ENCODE results near the gene BEND7. TPM values are rescaled to one million over a fixed set of nuclear protein-coding genes. Genes with fewer than 3 reads are reported as not detected.
A peak's percentile ranks its signal among the peaks of the same experiment; 100 is the strongest.
"Not testable (repeated sequence)": the region's sequence is repeated elsewhere in the genome, so short reads cannot be mapped to it uniquely, and the experiment has no call there.

The BEND7 gene
- total and polyA plus RNA-seq, 2 donors (not counting 3 experiments of a cell fraction or from before 2014, with no cell fraction given): 7.3 to 31.7 TPM

GRCh38 chr10:13404305-13404759 lies 124.5 kb downstream of the BEND7 start:
- Histone ChIP-seq H3K79me2 (ENCODE audit: control insufficient read depth, insufficient read depth, low read length) (no peaks in the 10 kb centered on the region), H3K9me3 (replicated peaks; ENCODE audit: control insufficient read depth, insufficient read depth, low read length) (no peaks in the 10 kb centered on the region), H3K9me1 (replicated peaks; ENCODE audit: control insufficient read depth, extremely low read depth, insufficient read depth, low read length) (no peaks in the 10 kb centered on the region), H3K27me3 (ENCODE audit: control insufficient read depth in 2 of 2, insufficient read depth in 2 of 2, low read length in 2 of 2) (peaks cover 2 to 12% of the 10 kb centered on the region in 2 experiments), H3K27ac (ENCODE audit: insufficient read depth, low read depth, low read length) (no peak overlapping the region), H2AFZ (ENCODE audit: low read depth, low read length) (no peak overlapping the region), H3K4me1 (ENCODE audit: control insufficient read depth, extremely low read depth, insufficient read depth, low read length) (no peaks in the 10 kb centered on the region), H3K4me3 (replicated peaks in 1 of 3; ENCODE audit: insufficient read depth in 1 of 3, low read depth in 1 of 3, low read length in 3 of 3) (no peak overlapping the region), H3K9ac (replicated peaks; ENCODE audit: extremely low read depth, insufficient read depth, low read length) (no peak overlapping the region), H4K20me1 (replicated peaks; ENCODE audit: control insufficient read depth, extremely low read depth, insufficient read depth, low read length) (no peaks in the 10 kb centered on the region), H3K4me2 (ENCODE audit: insufficient read depth, low read length) (no peak overlapping the region), H3K36me3 (ENCODE audit: control insufficient read depth in 2 of 2, extremely low read depth in 1 of 2, insufficient read depth in 2 of 2, low read length in 2 of 2) (no peaks in the 10 kb centered on the region)
- DNase-seq (ENCODE audit: low read depth, low spot score) (peak; percentile 74), FAIRE-seq (peak; percentile 73)
- no TSS peak for BruUV-seq (replicated peaks)
- ChIA-PET POLR2A (no interaction called here), CTCF (interaction anchor here (0.9 to 1.7 kb wide), 6 partner anchors 11 to 102 kb away, joined by 3 to 9 read pairs (median 4); no protein-coding TSS in a partner anchor)
- intact Hi-C loops (cut with micrococcal nuclease) (no loop called here), dilution Hi-C loops (cut with MboI; ENCODE audit: extremely low pct_ligation_motif_present, low sequenced_read_pairs) (no loop called here)
- TF ChIP-seq CTCF (IDR thresholded peaks at IDR 0.05; ENCODE audit: extremely low read depth in 1 of 2, insufficient read depth in 1 of 2, low read depth in 1 of 2, low read length in 2 of 2) (no peak), MAX (IDR thresholded peaks at IDR 0.05; ENCODE audit: insufficient read depth, insufficient read length) (no peak), JUN (IDR thresholded peaks at IDR 0.05; ENCODE audit: borderline replicate concordance, insufficient read depth, insufficient read length, low read depth) (peak; percentile 4)

GRCh38 chr10:13403426-13403825 lies 125.4 kb downstream of the BEND7 start:
- peaks cover 2 to 12% of the 10 kb centered on the region in 2 experiments for H3K27me3 ChIP-seq (ENCODE audit: control insufficient read depth in 2 of 2, insufficient read depth in 2 of 2, low read length in 2 of 2)
- dilution Hi-C loops (cut with MboI; ENCODE audit: extremely low pct_ligation_motif_present, low sequenced_read_pairs); H3K4me1 ChIP-seq (ENCODE audit: control insufficient read depth, extremely low read depth, insufficient read depth, low read length); POLR2A ChIA-PET; H2AFZ ChIP-seq (ENCODE audit: low read depth, low read length); H3K9me1 ChIP-seq (replicated peaks; ENCODE audit: control insufficient read depth, extremely low read depth, insufficient read depth, low read length); H3K4me2 ChIP-seq (ENCODE audit: insufficient read depth, low read length); H3K36me3 ChIP-seq (ENCODE audit: control insufficient read depth in 2 of 2, extremely low read depth in 1 of 2, insufficient read depth in 2 of 2, low read length in 2 of 2); H3K4me3 ChIP-seq (replicated peaks in 1 of 3; ENCODE audit: insufficient read depth in 1 of 3, low read depth in 1 of 3, low read length in 3 of 3); H3K79me2 ChIP-seq (ENCODE audit: control insufficient read depth, insufficient read depth, low read length); DNase-seq (ENCODE audit: low read depth, low spot score); intact Hi-C loops (cut with micrococcal nuclease); H3K9ac ChIP-seq (replicated peaks; ENCODE audit: extremely low read depth, insufficient read depth, low read length); H4K20me1 ChIP-seq (replicated peaks; ENCODE audit: control insufficient read depth, extremely low read depth, insufficient read depth, low read length); BruUV-seq (replicated peaks); H3K9me3 ChIP-seq (replicated peaks; ENCODE audit: control insufficient read depth, insufficient read depth, low read length); FAIRE-seq; H3K27ac ChIP-seq (ENCODE audit: insufficient read depth, low read depth, low read length): not testable (repeated sequence)
- CTCF ChIA-PET: interaction anchor here (1.0 kb wide), 1 partner anchor 31 kb away, joined by 5 read pairs; no protein-coding TSS in a partner anchor
